ENCODE results near the gene LRP8. TPM values are rescaled to one million over a fixed set of nuclear protein-coding genes. Genes with fewer than 3 reads are reported as not detected.

The LRP8 gene
- total RNA-seq, 1 experiment from 2014 or later, result 56.3 TPM

GRCh38 chr1:53275566-53275965 is 52.3 kb downstream of the LRP8 start:
- Histone ChIP-seq H3K9me2 (ENCODE audit: insufficient read depth) (no peaks in the 10 kb centered on the region), H3K4me3 (replicated peaks in 1 of 2; ENCODE audit: low read depth in 1 of 2, low read length in 2 of 2) (no peak overlapping the region), H3K27me3 (ENCODE audit: insufficient read depth, low read length) (no peaks in the 10 kb centered on the region), H2AFZ (ENCODE audit: low read depth, low read length, poor library complexity, severe bottlenecking) (no peak overlapping the region), H3K36me3 (ENCODE audit: control insufficient read depth in 1 of 2, insufficient read depth in 2 of 2, low read length in 2 of 2) (peaks cover 0 to 19% of the 10 kb centered on the region in 2 experiments; a peak in 2 of 4 replicates), H3K4me2 (ENCODE audit: low read length) (no peak overlapping the region), H3K9me3 (ENCODE audit: control insufficient read depth in 1 of 2, insufficient read depth in 1 of 2, low read depth in 1 of 2, low read length in 2 of 2) (no peaks in the 10 kb centered on the region), H3K27ac (ENCODE audit: low read depth, low read length) (no peak overlapping the region), H3K9ac (ENCODE audit: low read length) (no peak overlapping the region), H3K4me1 (ENCODE audit: control insufficient read depth in 1 of 2, insufficient read depth in 2 of 2, low read length in 2 of 2) (peaks cover 0 to 9% of the 10 kb centered on the region in 2 experiments; a peak in 1 of 4 replicates), H4K20me1 (ENCODE audit: insufficient read depth) (no peaks in the 10 kb centered on the region), H3K79me2 (ENCODE audit: insufficient read depth, low read length) (no peaks in the 10 kb centered on the region)
- CTCF ChIA-PET, result interaction anchor here (0.6 kb wide), 1 partner anchor 790 kb away, joined by 3 read pairs; no protein-coding TSS in a partner anchor
- ATAC-seq (no peak), DNase-seq (ENCODE audit: low read depth, low spot score) (no peak)
- intact Hi-C loops (cut with micrococcal nuclease), result loop anchor here (10.0 kb wide), 1 partner anchor 409 kb away; no protein-coding TSS in a partner anchor
- TF ChIP-seq FOSL1 (IDR thresholded peaks at IDR 0.05; ENCODE audit: low read depth) (no peak), TCF7L2 (IDR thresholded peaks at IDR 0.05; ENCODE audit: borderline replicate concordance, extremely low read depth, insufficient read depth, insufficient read length) (no peak), ZNF274 (IDR thresholded peaks at IDR 0.05; ENCODE audit: low read depth, low read length) (no peak), CTCF (IDR thresholded peaks at IDR 0.05 in 2 of 3, conservative IDR thresholded peaks at IDR 0.05 in 1 of 3; ENCODE audit: borderline replicate concordance in 1 of 3, insufficient read depth in 1 of 3, low read depth in 2 of 3, low read length in 2 of 3) (no peak), ELF1 (IDR thresholded peaks at IDR 0.05; ENCODE audit: borderline replicate concordance, low read depth) (no peak), REST (IDR thresholded peaks at IDR 0.05; ENCODE audit: low read depth) (no peak)
- BruUV-seq (replicated peaks), result no TSS peak
- RAD21 ChIA-PET (ENCODE audit: low non-redundant PET in 1 of 2, low total read pairs in 2 of 2, uncharacterized antibody in 2 of 2, unreplicated experiment in 2 of 2), result no interaction called here
- POLR2A ChIA-PET, result no interaction called here
